Smooth muscle cell (in vitro differentiated cells): ENCODE measurements around the gene EMSY. TPM values are rescaled to one million over a fixed set of nuclear protein-coding genes. Genes with fewer than 3 reads are reported as not detected.

Source experiments
- DNase-seq: peaks from one replicate; lab custom pipeline; 2025; ENCODE audit not compliant: unreplicated experiment; lab: John Stamatoyannopoulos, UW
- H2AFZ ChIP-seq: fragments of 200-600 bp; sonication (generic); 2 replicates; pipeline ENCODE4 v1.6.0; 2016; ENCODE audit warnings: antibody characterized with exemption, low read depth, mild to moderate bottlenecking
- H3F3A ChIP-seq: fragments of 200-600 bp; sonication (generic); 2 replicates; pipeline ENCODE4 v1.6.0; 2017; ENCODE audit warnings: antibody characterized with exemption, low read depth
- H3K27ac ChIP-seq: fragments of 200-600 bp; sonication (generic); 2 replicates; pipeline ENCODE4 v1.5.1; 2016; ENCODE audit warnings: low read depth, mild to moderate bottlenecking
- H3K27me3 ChIP-seq: fragments of 200-600 bp; sonication (generic); 2 replicates; pipeline ENCODE4 v1.6.1; 2016; ENCODE audit warnings: low read depth, mild to moderate bottlenecking
- H3K36me3 ChIP-seq: fragments of 200-600 bp; sonication (generic); 2 replicates; pipeline ENCODE4 v1.5.1; 2016; ENCODE audit warnings: low read depth
- H3K4me1 ChIP-seq: fragments of 200-600 bp; sonication (generic); 2 replicates; pipeline ENCODE4 v1.5.1; 2016; ENCODE audit warnings: low read depth
- H3K4me2 ChIP-seq: fragments of 200-600 bp; sonication (generic); 2 replicates; pipeline ENCODE4 v1.6.0; 2016; ENCODE audit warnings: mild to moderate bottlenecking
- H3K4me3 ChIP-seq: fragments of 200-600 bp; sonication (generic); 2 replicates; pipeline ENCODE4 v1.5.1; 2016; ENCODE audit warnings: mild to moderate bottlenecking
- H3K79me2 ChIP-seq: fragments of 200-600 bp; sonication (generic); 2 replicates; pipeline ENCODE4 v1.6.0; 2016; ENCODE audit warnings: low read depth, mild to moderate bottlenecking
- H3K9ac ChIP-seq: fragments of 200-600 bp; sonication (generic); 2 replicates; pipeline ENCODE4 v1.6.0; 2016; ENCODE audit warnings: low read depth
- H3K9me3 ChIP-seq: fragments of 200-600 bp; sonication (generic); replicated peaks from 2 replicates; pipeline ENCODE4 v1.5.1; 2016; ENCODE audit warnings: low read depth
- H4K20me1 ChIP-seq: fragments of 200-600 bp; sonication (generic); 2 replicates; pipeline ENCODE4 v1.6.0; 2016; ENCODE audit warnings: low read depth
- WGBS: methylation state at CpG from one replicate; pipeline ENCODE4 v1.1.7; 2016; ENCODE audit warnings: low lambda C conversion rate; 5-methylcytosine and 5-hydroxymethylcytosine counted together
- polyA plus RNA-seq: library from polyadenylated mRNA; unstranded; fragments of >200 nt; fragmentation: Nextera tagmentation; extraction: Ambion mirVana; gene quantifications from 2 replicates; pipeline ENCODE4 v1.2.1, GENCODE V29; 2016
- total RNA-seq: library from RNA; depleted of rRNA; stranded (reverse); fragments of >200 nt; gene quantifications from 2 replicates; pipeline ENCODE4 v1.2.3, GENCODE V29; 2014
- TF ChIP-seq, protein P1 (sequence below): fragments of 200-600 bp; sonication (generic); IDR thresholded peaks from 2 replicates; pipeline ENCODE4 v1.5.1; 2017; ENCODE audit warnings: borderline replicate concordance, mild to moderate bottlenecking, antibody characterized with exemption; ENCODE audit not compliant: insufficient read depth, poor library complexity, severe bottlenecking

The EMSY gene
- total and polyA plus RNA-seq, 2 experiments from 2014 or later: 14.5 to 26.0 TPM

- no peaks in the 10 kb centered on the region for H3K4me1 ChIP-seq
- H3K9ac ChIP-seq: no peak overlapping the region
- TF ChIP-seq, protein P1, sequence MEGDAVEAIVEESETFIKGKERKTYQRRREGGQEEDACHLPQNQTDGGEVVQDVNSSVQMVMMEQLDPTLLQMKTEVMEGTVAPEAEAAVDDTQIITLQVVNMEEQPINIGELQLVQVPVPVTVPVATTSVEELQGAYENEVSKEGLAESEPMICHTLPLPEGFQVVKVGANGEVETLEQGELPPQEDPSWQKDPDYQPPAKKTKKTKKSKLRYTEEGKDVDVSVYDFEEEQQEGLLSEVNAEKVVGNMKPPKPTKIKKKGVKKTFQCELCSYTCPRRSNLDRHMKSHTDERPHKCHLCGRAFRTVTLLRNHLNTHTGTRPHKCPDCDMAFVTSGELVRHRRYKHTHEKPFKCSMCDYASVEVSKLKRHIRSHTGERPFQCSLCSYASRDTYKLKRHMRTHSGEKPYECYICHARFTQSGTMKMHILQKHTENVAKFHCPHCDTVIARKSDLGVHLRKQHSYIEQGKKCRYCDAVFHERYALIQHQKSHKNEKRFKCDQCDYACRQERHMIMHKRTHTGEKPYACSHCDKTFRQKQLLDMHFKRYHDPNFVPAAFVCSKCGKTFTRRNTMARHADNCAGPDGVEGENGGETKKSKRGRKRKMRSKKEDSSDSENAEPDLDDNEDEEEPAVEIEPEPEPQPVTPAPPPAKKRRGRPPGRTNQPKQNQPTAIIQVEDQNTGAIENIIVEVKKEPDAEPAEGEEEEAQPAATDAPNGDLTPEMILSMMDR: no peak
- 100% methylated on average over 1 of the region's 1 CpG for WGBS
- H3F3A ChIP-seq: no peaks in the 10 kb centered on the region
- no peak overlapping the region for H3K27ac ChIP-seq
- H3K27me3 ChIP-seq: no peaks in the 10 kb centered on the region
- no peak for DNase-seq
- no peaks in the 10 kb centered on the region for H3K36me3 ChIP-seq
- no peaks in the 10 kb centered on the region for H3K79me2 ChIP-seq
- H3K4me3 ChIP-seq: no peak overlapping the region
- no peaks in the 10 kb centered on the region for H3K9me3 ChIP-seq
- no peak overlapping the region for H2AFZ ChIP-seq
- H4K20me1 ChIP-seq: no peaks in the 10 kb centered on the region
- H3K4me2 ChIP-seq: no peak overlapping the region
Observed at GRCh38 chr11:76559346-76559745, 114.5 kb downstream of the EMSY start.

DNA sequence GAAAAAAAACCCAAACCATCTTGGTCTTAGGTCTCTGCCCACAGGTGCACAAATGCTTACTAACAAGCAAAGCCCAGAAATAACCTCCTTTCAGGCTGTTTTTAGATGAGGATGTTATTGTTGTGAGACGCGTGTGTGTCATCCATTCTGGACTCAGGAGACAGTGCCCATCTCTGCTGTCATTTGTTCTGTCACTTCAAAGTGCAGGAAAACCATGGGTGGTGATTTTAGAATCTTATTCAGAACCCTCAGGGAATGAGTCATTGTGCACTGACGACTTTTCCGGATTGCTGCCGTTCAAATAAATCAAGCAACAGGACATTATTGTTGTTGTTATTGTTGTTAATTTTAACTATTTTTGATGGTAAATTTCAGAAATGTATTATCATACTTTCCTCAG lies 115.4 kb downstream of the EMSY start:
- no peak overlapping the region for H2AFZ ChIP-seq
- H3K27me3 ChIP-seq: no peaks in the 10 kb centered on the region
- peak overlapping the region; percentile 38 for H3K27ac ChIP-seq
- H3F3A ChIP-seq: no peaks in the 10 kb centered on the region
- no peak overlapping the region for H3K9ac ChIP-seq
- no peaks in the 10 kb centered on the region for H3K9me3 ChIP-seq
- 22% methylated on average over 5 of the region's 5 CpGs for WGBS
- TF ChIP-seq, protein P1: no peak
- H3K4me3 ChIP-seq: no peak overlapping the region
- no peak for DNase-seq
- no peaks in the 10 kb centered on the region for H3K4me1 ChIP-seq
- no peaks in the 10 kb centered on the region for H3K36me3 ChIP-seq
- no peak overlapping the region for H3K4me2 ChIP-seq
- H4K20me1 ChIP-seq: no peaks in the 10 kb centered on the region
- no peaks in the 10 kb centered on the region for H3K79me2 ChIP-seq

DNA sequence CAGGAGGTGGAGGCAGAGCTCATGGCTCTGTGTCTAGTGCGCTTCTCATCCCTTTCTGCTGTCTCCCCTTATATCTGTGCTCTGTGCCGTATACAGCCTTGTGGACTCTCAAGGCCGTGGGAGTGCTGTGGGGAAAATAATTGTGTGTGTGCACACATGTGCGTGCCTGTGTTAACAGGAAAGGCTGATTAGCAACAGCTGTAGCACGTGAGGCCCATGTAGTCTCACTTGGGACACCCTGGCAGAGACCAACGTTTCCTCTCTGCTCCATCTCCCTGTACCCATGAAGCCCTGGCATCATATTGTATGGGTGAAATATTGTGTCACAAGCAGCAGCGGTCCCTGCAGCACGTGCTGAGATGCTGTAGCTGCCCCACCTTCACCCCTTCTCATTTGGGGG lies 116.4 kb downstream of the EMSY start:
- Histone ChIP-seq H3K79me2 (no peaks in the 10 kb centered on the region), H3K4me3 (no peak overlapping the region), H3K27ac (peak overlapping the region; percentile 38), H3K4me2 (no peak overlapping the region), H3K36me3 (no peaks in the 10 kb centered on the region), H3K9me3 (no peaks in the 10 kb centered on the region), H3K27me3 (no peaks in the 10 kb centered on the region), H3K4me1 (no peaks in the 10 kb centered on the region), H3K9ac (no peak overlapping the region), H4K20me1 (no peaks in the 10 kb centered on the region), H3F3A (no peaks in the 10 kb centered on the region), H2AFZ (no peak overlapping the region)
- DNase-seq: no peak
- 61% methylated on average over 8 of the region's 8 CpGs for WGBS
- TF ChIP-seq, protein P1: no peak

DNA sequence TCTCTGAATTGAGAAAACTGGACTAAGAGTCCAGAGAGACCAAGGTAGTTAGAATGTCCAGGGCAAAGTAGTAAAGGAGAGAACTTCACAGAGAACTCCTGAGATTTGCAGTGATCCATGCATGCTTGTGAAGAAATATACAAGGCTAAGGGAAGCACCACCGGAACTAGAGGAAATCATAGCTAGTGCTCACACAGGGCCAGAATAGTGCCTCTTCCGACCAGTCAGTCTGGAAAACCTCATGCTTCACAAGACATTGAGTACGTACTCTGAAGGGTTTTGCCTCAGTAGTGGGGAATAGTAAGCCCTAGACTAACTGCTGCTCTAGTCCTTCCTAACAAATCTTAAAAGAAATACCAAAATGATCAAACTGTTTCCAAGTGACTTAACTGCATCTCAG lies 117.7 kb downstream of the EMSY start:
- H4K20me1 ChIP-seq: no peaks in the 10 kb centered on the region
- H3K4me3 ChIP-seq: no peak overlapping the region
- no peaks in the 10 kb centered on the region for H3K9me3 ChIP-seq
- H3K4me2 ChIP-seq: no peak overlapping the region
- no peaks in the 10 kb centered on the region for H3K27me3 ChIP-seq
- no peaks in the 10 kb centered on the region for H3F3A ChIP-seq
- 96% methylated on average over 3 of the region's 3 CpGs for WGBS
- TF ChIP-seq, protein P1: no peak
- H3K9ac ChIP-seq: no peak overlapping the region
- no peak for DNase-seq
- H3K4me1 ChIP-seq: no peaks in the 10 kb centered on the region
- no peaks in the 10 kb centered on the region for H3K79me2 ChIP-seq
- H2AFZ ChIP-seq: no peak overlapping the region
- H3K27ac ChIP-seq: no peak overlapping the region
- no peaks in the 10 kb centered on the region for H3K36me3 ChIP-seq
